Melanocyte of skin (primary cell): Measurements from ENCODE around the gene POLR3GL. TPM values are rescaled to one million over a fixed set of nuclear protein-coding genes. Genes with fewer than 3 reads are reported as not detected.

Source experiments
- total RNA-seq, 2 donors: library from RNA; depleted of rRNA; stranded (reverse); fragments of >200 nt; gene quantifications; 2 replicates each; pipeline ENCODE4 v1.2.3, GENCODE V29; 2012

The POLR3GL gene, protein sequence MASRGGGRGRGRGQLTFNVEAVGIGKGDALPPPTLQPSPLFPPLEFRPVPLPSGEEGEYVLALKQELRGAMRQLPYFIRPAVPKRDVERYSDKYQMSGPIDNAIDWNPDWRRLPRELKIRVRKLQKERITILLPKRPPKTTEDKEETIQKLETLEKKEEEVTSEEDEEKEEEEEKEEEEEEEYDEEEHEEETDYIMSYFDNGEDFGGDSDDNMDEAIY
- total RNA-seq, result 10 to 100 TPM in 1 of 2 donors, 1 to 10 TPM in 1; 9.7 to 11.7 TPM

DNA sequence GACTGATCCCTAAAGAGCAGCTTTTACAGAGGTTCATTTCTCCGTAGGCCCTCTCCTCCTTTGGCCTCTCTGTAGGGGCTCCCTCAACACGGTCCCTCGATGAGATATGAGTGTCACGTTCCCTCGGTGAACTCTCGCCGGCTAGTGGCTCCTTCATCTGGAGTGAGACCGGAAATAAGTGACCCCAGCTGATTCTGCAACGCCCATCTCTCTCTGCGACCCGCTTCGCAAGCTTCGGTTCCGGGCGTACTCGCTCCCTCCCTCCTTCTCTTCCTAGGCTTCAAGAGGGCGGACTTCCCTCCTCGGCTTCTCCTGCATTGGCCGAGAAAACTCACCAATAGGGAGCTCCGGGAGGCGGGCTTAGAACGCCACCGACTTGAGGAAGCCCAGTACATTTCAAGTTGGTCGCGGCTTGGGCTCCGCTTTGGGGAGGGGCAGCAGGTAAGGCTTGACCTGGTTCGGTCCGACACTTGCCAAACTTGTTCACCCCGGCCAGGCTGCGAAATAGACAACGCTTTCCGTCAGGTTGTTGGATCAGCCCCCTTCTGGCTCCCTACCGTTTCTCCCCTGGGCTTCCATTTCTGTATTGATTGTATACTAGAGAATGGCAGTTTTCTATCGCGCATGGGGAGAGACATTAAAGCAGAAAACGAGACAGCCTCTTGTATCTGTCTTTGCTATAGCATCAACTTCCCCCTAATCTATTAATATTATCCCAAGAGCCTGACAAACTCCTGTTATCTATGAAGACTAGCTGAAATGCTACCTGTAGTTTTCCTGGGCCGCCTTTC is at the start of gene POLR3GL, which contains the start of gene ANKRD34A:
Gene POLR3GL, plus strand, starts transcription at position 363 of the 791 bp plus-strand sequence. CDS start 10,176 bp downstream, outside the sequence.
Gene ANKRD34A, minus strand, starts transcription at position 248 of the 791 bp plus-strand sequence. CDS start 2,816 bp downstream, outside the sequence.

DNA sequence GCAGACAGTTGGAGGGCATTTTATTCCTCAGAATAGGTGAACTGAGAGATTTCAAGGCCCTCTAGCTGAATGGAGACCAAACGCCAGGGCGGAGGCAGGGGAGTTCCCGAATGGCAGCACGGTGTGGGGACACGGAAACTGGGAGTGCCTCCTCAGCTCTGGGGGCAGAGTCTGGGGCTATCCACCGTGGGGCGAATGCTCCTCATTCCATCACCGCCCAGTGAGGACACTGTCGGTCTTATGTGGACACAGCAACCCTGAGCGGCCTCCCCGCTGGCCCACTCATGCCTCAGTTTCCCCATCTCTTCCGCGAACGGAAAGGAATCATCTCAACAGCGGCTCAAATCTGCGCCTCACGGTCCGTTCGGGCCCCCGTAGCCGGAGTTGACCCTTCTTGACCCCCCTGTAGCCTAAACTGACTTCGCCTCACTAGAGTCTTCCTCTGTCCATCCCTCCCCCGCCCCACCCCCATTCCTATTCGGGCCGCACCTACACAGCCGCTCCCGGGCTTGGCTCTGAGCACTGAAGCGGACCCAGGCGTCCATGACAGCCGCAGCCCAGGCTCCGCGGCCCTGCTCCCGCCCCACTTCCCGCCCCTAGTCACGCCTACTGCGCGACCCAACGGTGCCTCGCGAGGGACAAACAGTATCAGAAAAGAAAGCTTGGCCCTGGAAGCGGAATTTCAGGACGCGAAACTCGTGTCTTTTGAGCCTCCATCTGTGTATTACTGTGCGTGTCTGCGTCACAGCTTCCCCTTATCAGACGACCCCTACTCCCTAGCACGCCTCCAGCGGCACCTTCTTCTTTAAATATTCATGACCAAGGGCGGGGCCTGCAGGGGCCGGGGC is 46.1 kb upstream of the POLR3GL start, which contains the start of gene PEX11B:
Gene PEX11B, minus strand, starts transcription at position 574 of the 848 bp plus-strand sequence. Its CDS starts 29 bp downstream, at position 545.

DNA sequence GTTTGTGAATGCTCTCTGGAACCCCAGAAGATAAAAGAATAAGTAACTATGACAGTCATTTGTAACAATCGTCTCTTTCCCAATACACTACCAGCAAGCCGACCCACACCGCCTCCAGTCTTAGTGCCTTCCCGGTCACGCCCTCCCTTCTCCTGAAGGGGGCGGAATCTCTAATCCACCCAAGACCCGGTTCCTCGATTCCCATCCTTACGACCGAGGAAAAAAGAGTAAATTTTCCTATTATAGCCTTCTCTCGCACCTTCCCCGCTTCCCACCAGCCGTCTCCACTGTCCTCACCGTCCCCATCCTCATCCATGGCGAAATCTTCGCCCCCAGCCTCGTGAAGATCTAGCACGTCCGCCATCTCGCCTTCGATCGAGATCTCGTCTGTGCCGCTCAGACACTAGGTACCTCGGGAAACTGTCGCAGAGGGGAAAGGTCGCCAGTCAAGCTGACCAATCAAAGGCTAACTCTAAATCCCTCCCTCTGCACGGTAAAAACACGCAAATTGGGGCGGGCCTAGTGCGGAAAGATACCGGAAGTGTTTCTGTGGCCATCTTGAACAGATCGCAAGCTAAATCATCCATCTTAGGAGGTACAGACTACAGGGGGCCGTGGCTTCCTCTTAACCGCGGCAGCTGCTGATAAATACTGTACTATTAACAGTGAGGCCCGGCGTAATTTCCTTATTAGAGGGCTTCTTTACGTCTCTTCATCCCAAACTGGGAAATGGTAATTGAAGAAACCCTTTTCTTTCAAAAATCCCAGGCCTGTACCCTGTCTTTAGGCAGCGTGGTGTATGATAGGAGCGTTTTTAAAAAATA is 37.2 kb upstream of the POLR3GL start, which contains the start of gene RBM8A:
Gene RBM8A, minus strand, starts transcription at position 422 of the 824 bp plus-strand sequence. Its CDS starts 58 bp downstream, at position 364.

DNA sequence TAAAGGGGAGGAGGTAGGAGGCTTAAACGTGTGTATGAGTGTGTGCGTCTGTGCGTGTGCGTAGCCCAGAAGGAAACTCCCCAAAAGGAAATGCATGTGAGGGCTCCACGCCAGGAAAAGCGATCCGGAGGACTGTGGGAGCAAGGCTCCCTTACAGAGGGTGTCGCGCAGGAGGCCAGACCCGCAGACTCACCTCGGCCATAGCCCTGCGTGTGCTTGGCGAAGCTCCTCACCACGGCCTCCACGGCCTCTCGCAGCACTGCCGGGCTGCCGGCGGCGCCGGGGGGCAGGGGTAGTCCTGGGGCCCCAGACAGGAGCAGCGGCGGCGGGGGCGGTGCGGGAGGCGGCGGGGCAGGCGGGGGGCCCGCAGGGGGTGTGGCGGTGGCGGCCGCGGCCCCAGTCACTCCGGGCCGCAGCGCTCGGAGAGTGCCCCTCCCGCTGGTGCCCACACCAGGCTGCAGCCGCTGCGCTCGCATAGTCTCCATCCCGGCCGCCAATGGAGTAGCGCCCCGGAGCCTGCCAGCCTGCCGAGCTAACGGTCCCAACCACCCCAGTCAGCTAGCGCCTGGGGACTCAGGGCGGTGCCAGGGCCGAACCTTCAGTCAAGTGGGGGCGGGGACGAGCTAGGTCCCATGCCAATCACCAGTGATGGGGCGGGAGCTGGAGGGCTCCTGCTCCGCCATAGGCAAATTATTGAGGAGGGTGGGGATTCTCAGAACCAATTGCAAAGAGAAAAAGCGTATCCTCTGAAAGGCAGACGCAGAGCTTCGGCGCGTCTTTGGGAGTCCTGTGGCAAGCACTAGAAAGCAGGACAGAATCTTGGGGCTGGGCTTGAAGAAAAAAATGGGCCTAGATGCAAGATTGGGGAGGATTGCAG is 6.8 kb upstream of the POLR3GL start, which contains the start of gene LIX1L:
Gene LIX1L, minus strand, starts transcription at position 575 of the 877 bp plus-strand sequence. Its CDS starts 90 bp downstream, at position 485.

DNA sequence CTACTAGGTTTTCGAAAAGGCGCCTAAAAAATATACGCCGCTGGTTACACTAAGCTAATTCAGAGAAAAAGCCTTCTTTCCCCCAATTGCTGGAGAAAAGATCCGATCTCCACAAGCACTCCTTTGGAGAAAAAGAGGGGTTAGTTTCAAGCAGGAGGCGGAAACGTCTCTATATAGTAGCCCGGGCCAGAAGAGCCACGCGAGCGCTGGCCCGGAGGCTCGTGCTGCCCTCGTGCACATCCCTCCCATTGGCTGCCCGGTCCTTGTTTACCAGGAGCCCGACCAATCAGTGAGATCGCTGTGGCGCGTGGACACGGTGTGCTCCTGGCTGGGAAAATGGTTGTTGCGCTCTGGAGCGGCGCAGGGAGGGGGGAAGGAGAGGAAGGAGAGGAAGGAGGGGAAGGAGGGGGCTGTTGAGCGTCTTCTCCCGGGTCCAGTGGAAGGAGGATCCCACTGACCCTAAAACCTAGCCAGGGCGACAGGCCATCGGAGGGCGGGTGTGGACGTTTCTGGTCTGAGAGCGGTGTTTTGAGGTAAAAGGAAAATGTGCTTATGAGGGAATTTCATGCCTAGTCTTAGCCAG is 32.0 kb downstream of the POLR3GL start, which contains the start of gene TXNIP:
Gene TXNIP, minus strand, starts transcription at position 147 of the 583 bp plus-strand sequence. CDS start 313 bp downstream, outside the sequence.

DNA sequence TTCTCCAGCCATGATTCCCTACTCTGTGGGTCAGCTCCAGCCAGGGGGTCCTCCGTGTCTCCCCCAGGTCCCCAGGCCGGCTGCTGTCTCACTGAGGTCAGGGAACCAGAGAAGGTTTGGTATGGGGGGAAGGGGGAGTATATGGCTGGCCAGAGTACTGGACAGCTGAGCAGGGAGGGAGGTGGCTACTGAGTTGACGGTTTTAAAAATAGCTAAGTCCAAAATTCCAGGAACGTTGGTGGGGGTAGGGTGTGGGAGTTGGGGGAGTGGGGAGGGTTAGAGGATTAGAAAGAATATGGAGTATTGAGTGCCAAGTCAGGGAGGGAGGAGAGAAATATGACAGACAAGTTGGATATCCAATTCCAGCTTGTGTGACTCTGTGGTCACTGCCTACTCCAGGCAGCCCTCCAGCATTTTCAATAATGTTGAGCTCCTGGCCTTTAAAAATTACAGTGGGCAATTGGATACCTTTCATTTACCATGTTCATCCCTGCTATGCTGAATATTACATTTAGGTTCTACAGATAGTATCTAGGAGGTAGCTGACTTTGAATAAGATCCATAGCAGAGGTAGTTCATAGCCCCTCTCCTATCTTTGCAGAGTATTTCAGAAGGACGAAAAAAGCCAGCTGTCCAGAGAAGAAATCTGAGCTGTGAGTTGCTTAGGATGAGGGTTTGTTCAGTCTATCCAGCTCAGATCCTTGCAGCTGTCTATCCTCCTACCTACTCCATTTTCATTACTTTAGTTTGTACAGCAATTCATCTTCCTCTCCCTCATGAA is 57.3 kb downstream of the POLR3GL start, which contains the start of gene HJV:
Gene HJV, minus strand, starts transcription at position 114 of the 781 bp plus-strand sequence. CDS start 1,504 bp downstream, outside the sequence.

Other genes with a start within 250 kb of the POLR3GL start
- not detected for gene CD160, start 245.2 kb upstream of the POLR3GL start, total RNA-seq
- gene RNF115, start 140.6 kb upstream of the POLR3GL start, total RNA-seq, result 10 to 100 TPM in 1 of 2 donors, 1 to 10 TPM in 1; 8.3 to 11.0 TPM
- 10 to 100 TPM; 42.0 to 47.8 TPM for gene POLR3C, start 140.5 kb upstream of the POLR3GL start, total RNA-seq
- 1 to 10 TPM; 5.0 to 5.2 TPM for gene NUDT17, start 119.1 kb upstream of the POLR3GL start, total RNA-seq
- gene PIAS3, start 105.6 kb upstream of the POLR3GL start, total RNA-seq, result 1 to 10 TPM; 5.2 to 7.3 TPM
- under 1 TPM; under 0.01 TPM for gene ANKRD35, start 78.8 kb upstream of the POLR3GL start, total RNA-seq
- gene ITGA10, start 54.6 kb upstream of the POLR3GL start, total RNA-seq, result under 1 TPM; under 0.01 to 0.69 TPM
- gene PEX11B, start 46.0 kb upstream of the POLR3GL start, total RNA-seq, result 10 to 100 TPM; 22.3 to 23.1 TPM
- gene RBM8A, start 37.2 kb upstream of the POLR3GL start, total RNA-seq, result 100 to 1,000 TPM in 1 of 2 donors, 10 to 100 TPM in 1; 65.0 to 102 TPM
- gene LIX1L, start 6.7 kb upstream of the POLR3GL start, total RNA-seq, result 10 to 100 TPM; 15.5 to 19.3 TPM
- gene ANKRD34A, start 115 bp upstream of the POLR3GL start, total RNA-seq, result under 1 TPM; 0.34 to 0.67 TPM
- gene TXNIP, start 31.9 kb downstream of the POLR3GL start, total RNA-seq, result 10 to 100 TPM; 63.3 to 75.0 TPM
- not detected for gene HJV, start 57.0 kb downstream of the POLR3GL start, total RNA-seq
- under 1 TPM; 0.67 to 0.69 TPM for gene NBPF10, start 180.1 kb downstream of the POLR3GL start, total RNA-seq